ENCODE results near the gene GPN2. TPM values are rescaled to one million over a fixed set of nuclear protein-coding genes. Genes with fewer than 3 reads are reported as not detected.

GPN2 gene
- polyA plus RNA-seq, 3 donors, result 8.3 to 15.9 (median 9.6) TPM

- H3K36me3 Mint-ChIP-seq, result peaks cover 52 to 77% of the 10 kb centered on the region in 2 donors
- Histone ChIP-seq H3K4me3 (replicated peaks in 1 of 3; ENCODE audit: low read depth in 2 of 3, low read length in 3 of 3) (no peak overlapping the region), H3K79me2 (ENCODE audit: insufficient read depth, low read length) (no peaks in the 10 kb centered on the region), H3K4me2 (replicated peaks; ENCODE audit: extremely low read depth, low read length, poor library complexity, severe bottlenecking) (no peak overlapping the region), H2AFZ (ENCODE audit: insufficient read depth, low read depth, low read length, poor library complexity, severe bottlenecking) (no peak overlapping the region), H3K27me3 (ENCODE audit: control insufficient read depth in 2 of 2, insufficient read depth in 2 of 2, low read length in 2 of 2) (no peaks in the 10 kb centered on the region), H3K9ac (ENCODE audit: insufficient read depth, low read length, poor library complexity, severe bottlenecking) (no peak overlapping the region), H3K36me3 (replicated peaks in 1 of 2; ENCODE audit: control insufficient read depth in 1 of 2, insufficient read depth in 2 of 2, low read length in 2 of 2) (peaks cover 47 to 79% of the 10 kb centered on the region in 2 donors), H3K4me1 (ENCODE audit: control insufficient read depth in 1 of 2, insufficient read depth in 2 of 2, low read length in 2 of 2) (no peaks in the 10 kb centered on the region), H3K9me3 (replicated peaks in 1 of 2; ENCODE audit: control insufficient read depth in 1 of 2, insufficient read depth in 1 of 2, low read length in 2 of 2) (no peaks in the 10 kb centered on the region), H3K27ac (ENCODE audit: low read depth in 1 of 2, low read length in 2 of 2) (no peak overlapping the region), H4K20me1 (ENCODE audit: insufficient read depth, low read length) (peaks cover 14% of the 10 kb centered on the region)
- DNase-seq, result no peak
- H3K4me1 Mint-ChIP-seq, result peaks cover 5% of the 10 kb centered on the region
- H3K9me3 Mint-ChIP-seq, result no peaks in the 10 kb centered on the region
- peaks cover 0 to 2% (median 2%) of the 10 kb centered on the region in 3 donors for H3K27me3 Mint-ChIP-seq (ENCODE audit: low read depth in 3 of 3)
- WGBS (ENCODE audit: insufficient coverage), result 60% methylated on average over 2 of the region's 13 CpGs
- TF ChIP-seq CTCF (IDR thresholded peaks at IDR 0.05), result no peak
- H3K4me3 Mint-ChIP-seq, result no peak overlapping the region
- intact Hi-C loops (cut with micrococcal nuclease), result no loop called here
- peak overlapping the region in 3 of 7 donors; percentile 25 to 77 (median 42) for H3K27ac Mint-ChIP-seq
These were observed 45.5 kb downstream of the GPN2 start for GRCh38 chr1:26844424-26845196.

- Histone ChIP-seq H3K4me2 (replicated peaks; ENCODE audit: extremely low read depth, low read length, poor library complexity, severe bottlenecking) (no peak overlapping the region), H2AFZ (ENCODE audit: insufficient read depth, low read depth, low read length, poor library complexity, severe bottlenecking) (no peak overlapping the region), H3K27ac (ENCODE audit: low read depth in 1 of 2, low read length in 2 of 2) (no peak overlapping the region), H3K4me3 (replicated peaks in 1 of 3; ENCODE audit: low read depth in 2 of 3, low read length in 3 of 3) (no peak overlapping the region), H3K9me3 (replicated peaks in 1 of 2; ENCODE audit: control insufficient read depth in 1 of 2, insufficient read depth in 1 of 2, low read length in 2 of 2) (no peaks in the 10 kb centered on the region), H3K36me3 (replicated peaks in 1 of 2; ENCODE audit: control insufficient read depth in 1 of 2, insufficient read depth in 2 of 2, low read length in 2 of 2) (peaks cover 51 to 81% of the 10 kb centered on the region in 2 donors), H4K20me1 (ENCODE audit: insufficient read depth, low read length) (peaks cover 30% of the 10 kb centered on the region), H3K9ac (ENCODE audit: insufficient read depth, low read length, poor library complexity, severe bottlenecking) (no peak overlapping the region), H3K4me1 (ENCODE audit: control insufficient read depth in 1 of 2, insufficient read depth in 2 of 2, low read length in 2 of 2) (no peaks in the 10 kb centered on the region), H3K27me3 (ENCODE audit: control insufficient read depth in 2 of 2, insufficient read depth in 2 of 2, low read length in 2 of 2) (no peaks in the 10 kb centered on the region), H3K79me2 (ENCODE audit: insufficient read depth, low read length) (no peaks in the 10 kb centered on the region)
- DNase-seq, result no peak
- Mint-ChIP-seq H3K27me3 (ENCODE audit: low read depth in 3 of 3) (peaks cover 0 to 5% (median 2%) of the 10 kb centered on the region in 3 donors), H3K4me1 (peaks cover 5% of the 10 kb centered on the region), H3K36me3 (peaks cover 52 to 79% of the 10 kb centered on the region in 2 donors), H3K27ac (peak overlapping the region in 1 of 7 donors; percentile 25), H3K4me3 (no peak overlapping the region), H3K9me3 (peaks cover 0 to 2% (median 0%) of the 10 kb centered on the region in 7 donors)
- TF ChIP-seq CTCF (IDR thresholded peaks at IDR 0.05), result no peak
- 74% methylated on average over 6 of the region's 6 CpGs for WGBS (ENCODE audit: insufficient coverage)
- intact Hi-C loops (cut with micrococcal nuclease), result no loop called here
These were observed 50.3 kb downstream of the GPN2 start for GRCh38 chr1:26839779-26840178.
